NCI-H1105 (cell line): ENCODE measurements around the gene PLCG1.

Experiments
- DNase-seq: peaks from one replicate; lab custom pipeline; 2025; lab: John Stamatoyannopoulos, UW

Gene PLCG1

GRCh38 chr20:41142919-41143318 is 5.6 kb downstream of the PLCG1 start:
- no peak for DNase-seq

DNA sequence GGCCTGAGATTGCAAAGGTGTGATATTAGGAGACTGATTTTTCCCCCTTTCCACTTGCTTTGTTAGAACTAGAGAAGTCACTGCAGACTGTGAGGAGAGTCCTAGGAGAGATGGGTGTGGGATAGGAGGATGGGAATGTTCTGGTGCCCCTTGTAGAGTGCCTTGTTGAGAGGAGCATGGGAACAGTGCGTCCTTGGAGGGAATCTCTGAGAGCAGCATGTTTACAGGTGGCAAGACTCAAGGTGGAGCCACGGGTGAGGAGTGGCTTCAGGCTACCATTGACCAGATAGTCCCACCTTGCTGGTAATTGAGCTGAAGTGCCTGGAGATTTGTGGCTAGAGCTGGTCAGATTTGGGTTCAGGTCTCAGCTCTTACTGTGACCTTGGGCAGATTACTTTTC is 6.0 kb downstream of the PLCG1 start:
- no peak for DNase-seq

DNA sequence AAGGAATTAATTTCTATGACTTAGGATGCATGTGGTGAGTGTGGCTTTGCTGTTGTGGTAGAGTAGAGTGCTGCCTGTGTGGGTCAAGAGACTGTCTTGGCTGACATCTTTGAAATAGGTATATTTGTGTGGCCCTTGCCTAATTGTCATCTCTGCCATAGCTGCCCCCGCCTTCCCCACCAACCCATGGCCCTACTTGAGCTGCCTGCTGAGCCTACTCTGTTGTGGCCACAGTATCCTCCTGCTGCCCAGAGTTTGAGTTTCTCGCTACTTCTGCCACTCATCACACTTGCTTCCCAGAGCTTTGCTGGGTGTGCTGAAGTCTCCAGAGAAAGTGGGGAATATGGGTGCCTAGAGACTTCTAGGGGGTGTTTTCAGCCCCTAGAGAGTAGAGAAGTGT is 8.0 kb downstream of the PLCG1 start:
- no peak for DNase-seq

GRCh38 chr20:41145821-41146620 is 8.7 kb downstream of the PLCG1 start:
- no peak for DNase-seq

DNA sequence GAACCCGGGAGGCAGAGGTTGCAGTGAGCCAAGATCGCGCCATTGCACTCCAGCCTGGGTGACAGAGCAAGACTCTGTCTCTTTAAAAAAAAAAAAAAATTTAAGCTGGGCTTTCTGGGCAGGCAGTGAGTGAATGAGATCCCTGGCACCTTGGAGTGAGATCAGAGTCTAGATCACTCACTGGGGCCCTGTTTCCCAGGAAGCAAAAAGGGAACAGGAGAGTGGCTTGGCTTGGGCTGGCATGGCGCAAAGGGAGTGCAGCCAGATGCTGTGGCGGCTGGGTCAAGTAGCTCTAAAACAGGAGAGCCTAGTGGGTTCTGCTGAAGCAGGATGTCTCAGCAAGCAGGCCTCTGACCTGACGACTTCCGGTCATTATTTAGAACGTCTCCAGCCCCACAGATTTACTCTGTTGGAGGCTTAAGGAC is 10.4 kb downstream of the PLCG1 start:
- DNase-seq: no peak

GRCh38 chr20:41148942-41149341 is 11.6 kb downstream of the PLCG1 start:
- no peak for DNase-seq

- DNase-seq: no peak
These were observed 13.3 kb downstream of the PLCG1 start for GRCh38 chr20:41150664-41151063.

DNA sequence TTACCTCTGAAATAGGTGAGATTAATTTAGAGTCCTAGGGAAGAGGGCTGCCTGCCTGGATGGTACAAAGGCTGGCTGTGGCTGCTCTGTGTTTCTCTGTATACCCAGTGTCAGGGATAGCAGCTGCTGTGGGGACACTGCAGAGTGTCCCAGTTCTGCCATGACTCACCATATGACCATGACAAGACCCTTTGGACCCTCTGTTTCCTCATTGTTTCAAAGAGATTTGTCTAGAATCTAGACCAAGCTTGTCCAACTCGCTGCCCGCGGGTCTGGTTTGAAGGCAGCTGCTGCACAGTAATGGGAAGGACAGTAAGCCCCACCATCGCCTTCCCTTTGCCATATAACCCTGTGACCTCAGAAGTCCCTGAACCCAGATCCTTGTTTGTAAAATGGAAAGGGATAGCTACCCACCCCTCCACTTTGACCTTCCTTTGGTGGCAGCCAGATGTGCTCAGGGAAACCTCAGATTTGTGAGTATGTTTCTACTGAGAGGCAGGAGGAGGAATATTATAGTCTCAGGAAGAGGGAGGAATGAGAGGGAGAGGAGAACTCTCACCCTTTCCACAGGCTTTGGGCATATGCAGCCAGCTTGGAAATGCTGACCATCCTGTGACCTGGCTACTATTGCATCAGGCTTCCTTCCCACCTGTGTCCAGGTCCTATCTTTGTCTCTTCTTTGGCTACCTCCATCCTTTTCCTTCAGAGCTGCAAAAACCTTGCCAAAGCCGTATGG is 14.0 kb downstream of the PLCG1 start:
- DNase-seq: no peak

DNA sequence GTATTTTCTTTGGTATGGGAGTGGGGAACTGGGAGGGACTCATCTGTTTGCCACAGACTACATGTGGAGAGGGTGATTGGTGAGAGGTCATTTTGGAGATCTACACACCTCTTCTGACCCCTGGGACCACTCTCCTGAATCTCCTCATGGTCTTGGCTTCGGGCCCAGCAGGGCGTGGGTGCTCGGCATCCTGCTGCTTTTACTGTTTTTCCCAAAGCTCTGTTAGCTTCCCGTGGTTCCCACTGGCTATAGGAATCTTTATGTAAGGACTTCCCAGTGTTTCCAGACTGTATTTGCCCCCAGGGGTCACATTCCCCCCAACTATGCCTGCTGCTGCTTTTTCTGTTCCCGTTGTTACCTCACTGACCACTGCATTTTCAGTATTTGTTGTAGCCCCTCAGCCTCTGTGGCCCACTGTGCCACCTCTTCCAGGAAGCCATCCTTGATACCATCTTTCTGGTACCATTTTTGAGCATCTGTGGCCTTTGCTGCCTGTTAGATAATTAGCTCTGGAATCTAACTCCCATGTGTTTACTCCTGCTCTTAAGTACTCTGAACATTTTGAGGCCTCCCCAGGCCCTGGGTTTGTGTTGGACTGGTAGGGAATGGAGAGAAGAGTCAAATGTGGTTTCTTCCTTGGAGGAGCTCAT is 14.9 kb downstream of the PLCG1 start:
- no peak for DNase-seq

DNA sequence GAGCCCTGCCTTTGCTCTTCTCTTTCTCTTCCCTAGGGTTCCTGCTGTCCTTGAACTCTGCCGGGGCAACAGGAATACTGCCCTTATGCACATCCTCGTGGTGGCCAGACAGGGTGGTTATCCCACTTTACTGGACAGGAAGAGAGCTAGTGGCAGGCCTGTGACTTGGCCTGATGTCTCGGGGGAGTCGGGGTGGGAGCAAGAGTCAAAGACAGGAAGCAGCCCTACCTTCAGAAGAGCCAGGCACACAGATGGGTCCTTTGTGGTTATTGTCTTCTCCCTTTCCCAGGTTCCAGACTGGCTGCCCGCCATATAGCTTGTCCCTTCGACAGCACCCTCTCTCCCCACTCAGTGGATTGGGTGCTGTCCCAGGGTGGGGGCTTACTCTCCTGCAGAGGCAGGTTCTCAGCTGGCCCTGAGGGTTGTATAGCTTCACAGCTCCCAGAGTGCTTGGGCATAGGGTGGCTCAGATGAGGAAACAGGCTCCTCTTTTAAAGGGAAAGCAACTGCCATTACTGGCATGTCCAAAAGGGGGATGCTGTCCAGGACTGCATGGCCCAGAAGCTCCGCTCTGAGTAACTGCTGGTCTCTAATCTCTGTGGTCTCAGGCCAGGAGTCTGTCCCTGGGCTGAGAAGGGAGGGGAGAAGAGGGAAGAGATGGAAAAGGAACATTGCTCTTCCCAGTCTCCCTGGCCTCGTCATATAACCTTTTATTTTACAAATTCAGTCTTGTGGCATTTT is 17.3 kb downstream of the PLCG1 start:
- no peak for DNase-seq

- DNase-seq: no peak
These were observed 17.9 kb downstream of the PLCG1 start for GRCh38 chr20:41155261-41155660.

GRCh38 chr20:41158082-41158625 is 20.8 kb downstream of the PLCG1 start:
- DNase-seq: no peak

GRCh38 chr20:41159547-41159946 is 22.2 kb downstream of the PLCG1 start:
- DNase-seq: no peak

- DNase-seq: no peak
These were observed 23.3 kb downstream of the PLCG1 start for GRCh38 chr20:41160686-41161085.

DNA sequence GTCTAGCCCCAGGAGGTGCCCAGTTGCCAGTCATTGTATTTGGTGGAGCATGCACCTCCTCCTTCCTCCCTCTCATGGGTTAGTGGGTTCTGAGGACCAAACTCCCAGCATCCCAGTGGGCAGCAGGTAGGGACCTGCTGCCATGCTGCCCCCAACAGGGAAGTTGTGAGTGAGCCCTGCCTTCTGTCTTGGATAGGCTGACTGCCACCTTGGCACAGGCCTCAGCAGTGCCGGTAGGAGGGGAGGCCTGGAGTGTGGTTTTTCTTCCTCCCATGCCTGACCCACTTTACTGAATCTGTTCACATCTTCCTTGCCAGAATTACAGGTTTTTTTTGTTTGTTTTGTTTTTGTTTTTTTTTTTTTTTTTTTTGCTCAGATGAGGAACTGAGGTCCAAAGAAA is 24.5 kb downstream of the PLCG1 start:
- DNase-seq: no peak

DNA sequence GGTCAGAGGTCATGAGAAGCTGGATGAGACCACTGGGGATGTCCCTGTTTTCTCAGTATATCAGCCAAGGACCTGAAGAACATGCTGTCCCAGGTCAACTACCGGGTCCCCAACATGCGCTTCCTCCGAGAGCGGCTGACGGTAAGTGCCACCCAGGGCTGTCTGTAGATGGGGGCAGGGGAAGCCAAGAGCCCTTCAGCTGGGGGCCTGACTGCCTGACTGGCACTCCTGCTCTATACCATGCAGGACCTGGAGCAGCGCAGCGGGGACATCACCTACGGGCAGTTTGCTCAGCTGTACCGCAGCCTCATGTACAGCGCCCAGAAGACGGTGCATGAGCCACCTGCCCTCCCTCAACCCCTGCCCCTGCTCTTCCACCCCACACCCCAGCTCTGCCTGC is 25.1 kb downstream of the PLCG1 start:
- no peak for DNase-seq

DNA sequence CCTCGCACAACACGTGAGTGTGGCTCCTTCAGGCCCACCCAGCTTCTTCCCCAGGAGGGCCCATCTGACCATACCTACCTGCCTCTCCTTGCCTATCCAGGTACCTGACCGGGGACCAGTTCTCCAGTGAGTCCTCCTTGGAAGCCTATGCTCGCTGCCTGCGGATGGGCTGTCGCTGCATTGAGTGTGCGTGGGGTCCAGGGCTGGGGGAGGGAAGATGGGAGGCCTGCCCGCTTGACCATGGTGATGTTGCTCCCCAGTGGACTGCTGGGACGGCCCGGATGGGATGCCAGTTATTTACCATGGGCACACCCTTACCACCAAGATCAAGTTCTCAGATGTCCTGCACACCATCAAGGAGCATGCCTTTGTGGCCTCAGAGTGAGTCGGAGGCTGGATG is 26.5 kb downstream of the PLCG1 start:
- DNase-seq: no peak

DNA sequence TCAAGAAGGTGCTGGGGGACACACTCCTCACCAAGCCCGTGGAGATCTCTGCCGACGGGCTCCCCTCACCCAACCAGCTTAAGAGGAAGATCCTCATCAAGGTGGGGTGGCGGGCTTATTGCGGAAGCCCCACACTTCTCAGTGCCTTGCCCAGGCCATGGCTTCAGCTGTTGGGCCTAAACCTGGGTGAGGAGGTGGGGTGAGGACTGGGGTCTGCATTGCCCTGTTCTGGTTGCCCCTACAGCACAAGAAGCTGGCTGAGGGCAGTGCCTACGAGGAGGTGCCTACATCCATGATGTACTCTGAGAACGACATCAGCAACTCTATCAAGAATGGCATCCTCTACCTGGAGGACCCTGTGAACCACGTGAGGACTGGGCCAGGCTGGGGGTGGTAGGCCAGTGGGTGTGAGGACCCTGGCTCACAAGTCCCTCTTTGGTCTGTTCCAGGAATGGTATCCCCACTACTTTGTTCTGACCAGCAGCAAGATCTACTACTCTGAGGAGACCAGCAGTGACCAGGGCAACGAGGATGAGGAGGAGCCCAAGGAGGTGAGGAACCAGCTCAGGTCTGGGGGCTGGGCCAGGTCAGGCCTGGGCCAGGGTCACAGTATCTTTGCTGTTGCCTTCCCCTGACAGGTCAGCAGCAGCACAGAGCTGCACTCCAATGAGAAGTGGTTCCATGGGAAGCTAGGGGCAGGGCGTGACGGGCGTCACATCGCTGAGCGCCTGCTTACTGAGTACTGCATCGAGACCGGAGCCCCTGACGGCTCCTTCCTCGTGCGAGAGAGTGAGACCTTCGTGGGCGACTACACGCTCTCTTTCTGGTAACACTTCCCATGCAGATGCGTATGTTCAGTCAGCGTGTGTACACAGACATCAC is 27.9 kb downstream of the PLCG1 start:
- DNase-seq: no peak

GRCh38 chr20:41166201-41167117 is 29.1 kb downstream of the PLCG1 start:
- no peak for DNase-seq

DNA sequence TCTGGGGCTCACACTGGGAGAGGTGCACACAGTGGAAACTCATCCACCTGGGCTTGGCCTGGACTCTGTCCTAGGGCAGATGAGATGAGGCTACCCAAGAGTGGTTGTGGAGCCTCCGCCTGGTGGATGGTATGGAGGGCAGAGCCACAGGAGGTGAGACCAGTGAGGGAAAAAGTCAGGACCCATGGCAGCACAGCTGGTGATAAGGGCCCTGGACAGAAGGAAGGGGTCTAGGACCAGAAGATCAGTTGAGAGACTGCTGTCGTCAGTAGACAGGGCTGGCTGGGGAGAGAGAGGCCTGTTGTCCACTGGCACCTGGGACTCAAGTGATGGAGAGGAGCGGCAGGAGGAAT is 29.8 kb downstream of the PLCG1 start:
- no peak for DNase-seq
